ENCODE results near the gene NECTIN2.

GRCh38 chr19:44891016-44891882 is 45.2 kb downstream of the NECTIN2 start, which contains the start of gene TOMM40:
- TF ChIP-seq POLR2A (IDR thresholded peaks at IDR 0.05; ENCODE audit: low read depth, low read length) (peak; percentile 64; the same call in 1 of the 2 replicates), POLR2AphosphoS5 (IDR thresholded peaks at IDR 0.05; ENCODE audit: low read depth, low read length) (peak; percentile 57; the same call in 1 of the 2 replicates)
